Measurements from ENCODE around the gene DUSP28.

GRCh38 chr2:240577281-240578109 is 17.3 kb downstream of the DUSP28 start:
- TF ChIP-seq TARDBP (IDR thresholded peaks at IDR 0.05): no peak
- no peak for TF ChIP-seq NFRKB (IDR thresholded peaks at IDR 0.05)
- no peak for TF ChIP-seq FOXM1 (IDR thresholded peaks at IDR 0.05; ENCODE audit: borderline replicate concordance)

All from HEK293T (cell line).